Vagina (tissue), 2 donors: Measurements from ENCODE around the gene EXOC6B.

Experiments
- CTCF ChIP-seq, 3 experiments: fragments of 450-650 bp in 2 of 3; fragments of 200-600 bp in 1 of 3; sonication (generic) in 1 of 3; IDR thresholded peaks; one replicate each; pipeline ENCODE4 v1.5.1; 2017 to 2019; ENCODE audit warnings: antibody characterized with exemption in 3 of 3, mild to moderate bottlenecking in 2 of 3, moderate library complexity in 2 of 3
- POLR2A ChIP-seq, 2 donors: fragments of 450-650 bp; IDR thresholded peaks; one replicate each; pipeline ENCODE4 v1.6.1; 2017; ENCODE audit warnings: antibody characterized with exemption in 2 of 2, mild to moderate bottlenecking in 2 of 2, moderate library complexity in 2 of 2
- POLR2AphosphoS5 ChIP-seq, 2 donors: sonication (generic); formaldehyde crosslinking; IDR thresholded peaks; one replicate each; pipeline ENCODE4 v1.9.0; 2017; ENCODE audit warnings: antibody characterized with exemption in 2 of 2, mild to moderate bottlenecking in 2 of 2, low read depth in 1 of 2; ENCODE audit not compliant: insufficient read depth in 1 of 2

GRCh38 chr2:72263776-72264060 lies 562.1 kb downstream of the EXOC6B start:
- TF ChIP-seq CTCF (IDR thresholded peaks at IDR 0.05) (no peak), POLR2AphosphoS5 (IDR thresholded peaks at IDR 0.05; ENCODE audit: insufficient read depth in 1 of 2, low read depth in 1 of 2) (no peak), POLR2A (IDR thresholded peaks at IDR 0.05) (no peak)
